ENCODE data around the gene ZFPM1.

ZFPM1 gene

GRCh38 chr16:88535191-88535856 is 82.2 kb downstream of the ZFPM1 start:
- DNase-seq (ENCODE audit: insufficient read length, low spot score) (no peak), FAIRE-seq (peak; percentile 44)

- FAIRE-seq (no peak), DNase-seq (ENCODE audit: insufficient read length, low spot score) (no peak)
These were observed 82.8 kb downstream of the ZFPM1 start for GRCh38 chr16:88535857-88536222.

GRCh38 chr16:88536510-88536909 is 83.4 kb downstream of the ZFPM1 start:
- DNase-seq (ENCODE audit: insufficient read length, low spot score): no peak
- no peak for FAIRE-seq

DNA sequence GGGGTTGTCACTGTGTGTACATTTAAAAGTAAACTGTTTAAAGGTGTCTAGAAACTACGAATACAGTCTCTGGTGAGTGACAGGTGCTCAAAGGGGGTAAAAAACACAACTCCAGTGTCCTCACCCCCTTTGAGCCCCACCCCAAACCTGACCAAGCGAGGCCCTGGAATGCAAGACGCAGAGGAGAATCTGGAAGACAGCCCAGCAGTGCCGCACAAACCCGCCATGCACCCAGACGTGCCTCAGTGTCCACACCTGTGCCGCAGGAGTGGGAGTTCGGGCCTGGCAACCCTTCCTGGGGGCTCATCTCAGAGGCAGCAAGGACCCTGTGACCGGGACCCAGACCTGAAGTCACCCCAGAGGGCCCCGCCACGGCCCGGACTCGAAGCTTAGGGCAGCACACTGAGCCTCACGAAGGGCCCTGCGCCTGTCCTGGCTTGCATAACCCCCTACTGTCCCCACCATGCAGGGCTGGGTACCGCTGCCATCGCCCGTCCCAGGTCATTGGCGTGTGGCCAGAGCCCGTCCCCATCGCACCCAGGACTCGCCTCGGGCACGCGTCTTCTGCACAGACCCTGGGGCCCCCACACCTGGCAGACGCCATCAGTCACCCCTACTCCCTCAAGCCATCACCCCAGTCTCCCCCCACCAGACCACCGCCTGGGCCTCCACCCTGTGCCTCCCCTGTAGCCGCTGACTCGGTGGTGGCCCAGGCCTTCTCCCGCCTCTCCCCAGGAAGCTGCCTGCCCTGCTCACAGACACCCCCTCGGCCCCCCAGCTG is 84.1 kb downstream of the ZFPM1 start:
- DNase-seq (ENCODE audit: insufficient read length, low spot score) (no peak), FAIRE-seq (no peak)

DNA sequence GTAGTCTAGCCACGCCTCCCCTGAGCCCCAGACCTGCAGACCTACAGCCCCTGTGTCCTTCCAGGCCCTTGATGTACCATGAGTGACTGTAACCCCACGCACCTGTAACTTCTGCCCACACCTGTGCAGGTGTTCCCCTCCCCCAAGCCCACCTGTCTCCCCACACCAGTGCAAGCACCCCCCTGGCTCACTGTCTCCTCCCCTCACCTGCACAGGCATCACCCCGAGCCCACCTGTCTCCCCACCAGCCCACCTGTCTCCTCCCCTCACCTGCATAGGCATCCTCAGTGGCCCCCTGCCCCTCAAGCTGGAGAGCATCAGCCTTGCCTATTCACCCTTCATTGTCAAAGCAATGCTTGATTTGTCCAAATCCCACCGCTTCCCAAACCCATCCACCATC is 84.8 kb downstream of the ZFPM1 start:
- DNase-seq (ENCODE audit: insufficient read length, low spot score): no peak
- no peak for FAIRE-seq

DNA sequence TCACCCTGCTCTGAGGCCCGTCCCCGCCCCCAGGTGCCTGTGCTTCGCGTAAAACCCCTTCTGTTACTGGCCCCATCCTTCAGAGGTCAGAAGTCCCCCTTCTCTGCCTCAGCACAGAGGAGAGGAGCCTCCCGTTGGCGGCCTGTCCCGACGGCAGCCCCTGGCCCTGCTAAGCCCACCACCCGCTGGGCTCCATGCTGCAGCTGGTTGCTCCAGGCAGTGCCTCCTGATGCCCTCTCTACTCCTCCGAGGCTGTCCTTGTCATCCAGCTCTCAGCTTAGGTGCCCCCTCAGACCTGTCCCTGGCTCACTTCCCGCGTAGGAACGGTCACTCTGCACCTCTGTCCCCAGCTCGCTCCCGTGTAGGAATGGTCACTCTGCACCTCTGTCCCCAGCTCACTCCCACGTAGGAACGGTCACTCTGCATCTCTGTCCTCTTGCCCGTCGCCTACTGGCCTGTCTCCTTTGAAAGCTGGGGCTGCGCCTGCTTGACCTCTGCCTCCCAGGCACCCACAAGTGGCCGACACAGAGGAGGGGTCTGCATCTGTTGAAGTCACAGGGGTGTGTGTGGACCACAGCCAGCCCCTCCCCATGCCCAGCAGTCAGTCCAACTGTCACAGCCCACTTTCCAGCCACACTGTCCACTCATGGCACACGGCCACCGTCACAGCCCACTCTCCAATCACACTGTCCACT is 85.4 kb downstream of the ZFPM1 start:
- no peak for DNase-seq (ENCODE audit: insufficient read length, low spot score)
- FAIRE-seq: peak; percentile 28

DNA sequence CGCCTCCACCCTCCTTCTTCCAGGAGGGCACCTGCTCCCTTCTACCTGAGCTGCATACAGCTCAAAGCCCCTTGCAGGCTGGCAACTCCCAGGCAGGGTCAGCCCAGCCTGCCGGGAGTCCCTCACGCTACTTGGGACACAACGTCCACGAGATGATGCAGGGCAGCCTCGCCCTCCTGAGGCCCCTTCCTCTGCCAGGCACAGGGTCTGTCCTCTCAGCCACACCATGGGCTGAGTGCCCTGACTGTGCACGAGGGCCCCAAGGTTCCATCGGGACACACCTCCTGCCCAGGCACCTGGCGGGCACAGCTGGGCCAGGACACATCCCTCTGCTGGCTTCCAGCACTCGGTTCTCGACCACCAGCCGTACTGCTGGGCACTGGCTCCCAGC is 86.2 kb downstream of the ZFPM1 start:
- DNase-seq (ENCODE audit: insufficient read length, low spot score) (no peak), FAIRE-seq (no peak)

- DNase-seq (ENCODE audit: insufficient read length, low spot score): no peak
These were observed 86.7 kb downstream of the ZFPM1 start for GRCh38 chr16:88539652-88540345.

DNA sequence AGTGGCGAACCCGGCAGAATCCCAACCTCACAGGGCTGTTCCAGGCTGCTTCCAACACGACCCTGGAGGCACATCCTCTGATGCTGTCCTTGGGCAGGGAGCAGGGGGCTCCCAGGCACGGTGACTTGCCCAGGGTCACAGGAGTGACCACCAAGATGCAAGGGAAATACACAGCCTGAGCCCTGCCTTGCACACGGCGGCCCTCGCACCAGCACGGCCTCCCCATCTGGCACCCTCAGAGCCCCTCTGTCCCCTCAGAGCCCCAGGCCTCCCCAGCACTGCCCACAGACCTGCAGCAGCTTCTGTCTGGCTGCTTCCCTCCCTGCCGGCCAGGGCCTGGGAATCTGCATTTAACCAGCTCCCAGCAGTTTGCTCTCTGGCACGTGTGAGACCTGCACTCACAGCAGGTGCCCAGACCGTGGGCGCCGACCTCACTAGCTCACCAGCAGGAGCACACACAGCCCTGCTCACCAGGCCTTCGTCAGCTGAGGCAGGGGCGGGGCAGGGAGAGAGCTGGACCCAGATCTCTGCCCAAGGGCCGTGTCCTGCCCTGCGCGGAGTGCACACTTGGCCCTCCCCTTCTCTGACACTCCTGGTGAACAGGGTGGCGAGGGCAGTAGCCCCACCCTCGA is 87.4 kb downstream of the ZFPM1 start:
- FAIRE-seq (no peak), DNase-seq (ENCODE audit: insufficient read length, low spot score) (no peak)

More at GRCh38 chr16:88539652-88540345, 86.7 kb downstream of the ZFPM1 start:
- FAIRE-seq: no peak

DNA sequence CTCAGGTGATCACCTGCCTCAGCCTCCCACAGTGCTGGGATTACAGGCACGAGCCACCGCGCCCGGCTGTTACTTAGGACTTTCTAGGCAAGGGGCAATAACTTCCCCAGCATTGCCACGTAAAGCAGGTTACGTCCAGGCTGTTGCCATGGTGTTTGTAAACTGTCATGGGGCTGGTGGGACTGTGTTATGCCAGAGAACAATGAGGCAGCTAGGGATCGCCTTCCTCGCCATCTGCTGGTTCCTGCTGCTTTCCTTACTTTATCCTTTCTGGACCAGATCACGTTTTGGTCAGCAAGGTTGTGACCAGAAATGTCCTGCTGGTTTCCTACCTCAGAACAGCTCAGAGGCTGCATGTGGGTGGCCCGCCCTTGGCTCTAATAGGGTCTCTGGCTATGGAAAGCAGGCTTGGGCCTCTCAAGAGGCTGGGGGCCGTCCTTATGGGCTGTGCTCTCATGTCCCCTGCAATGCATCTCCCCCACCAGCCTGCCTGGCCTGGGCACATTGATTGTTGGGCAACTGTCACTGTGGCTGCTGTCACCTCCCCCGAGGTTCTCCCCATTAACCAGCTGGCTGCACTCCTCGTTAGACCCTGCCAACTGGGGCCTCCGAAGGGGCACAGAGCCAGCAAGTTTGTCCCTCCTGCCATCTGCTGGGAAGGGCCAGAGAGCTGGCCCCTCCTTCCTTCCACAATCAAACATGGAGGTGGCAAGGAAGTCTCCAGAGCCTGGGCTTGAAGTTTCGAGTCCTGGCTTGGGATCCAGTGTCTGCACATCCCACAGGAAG is 88.9 kb downstream of the ZFPM1 start:
- DNase-seq (ENCODE audit: insufficient read length, low spot score): no peak
- FAIRE-seq: no peak

DNA sequence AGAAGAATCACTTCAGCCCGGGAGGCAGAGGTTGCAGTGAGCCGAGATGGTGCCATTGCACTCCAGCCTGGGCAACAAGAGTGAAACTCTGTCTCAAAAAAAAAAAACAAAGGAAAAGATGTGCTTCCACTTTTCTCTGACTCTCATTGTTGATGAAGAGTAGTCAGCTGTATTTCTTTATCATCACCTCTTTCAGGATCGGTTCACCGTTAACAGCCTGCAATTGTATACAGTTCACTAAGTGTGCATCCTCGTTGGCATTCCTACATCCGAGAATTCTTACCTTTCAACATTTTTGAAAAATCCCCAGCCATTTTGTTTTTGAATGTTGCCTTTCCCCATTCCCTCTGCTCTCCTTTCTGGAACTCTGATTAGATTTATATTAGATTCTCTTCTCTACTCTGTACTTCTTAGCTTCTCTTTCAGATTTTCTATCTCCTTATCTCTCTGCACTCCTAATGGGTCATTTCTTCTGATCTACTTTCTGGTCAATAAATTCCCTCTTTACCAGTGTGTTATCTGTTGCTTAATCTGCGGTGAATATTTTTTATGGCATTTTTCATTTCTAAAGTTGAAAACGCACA is 90.2 kb downstream of the ZFPM1 start:
- FAIRE-seq: no peak

DNA sequence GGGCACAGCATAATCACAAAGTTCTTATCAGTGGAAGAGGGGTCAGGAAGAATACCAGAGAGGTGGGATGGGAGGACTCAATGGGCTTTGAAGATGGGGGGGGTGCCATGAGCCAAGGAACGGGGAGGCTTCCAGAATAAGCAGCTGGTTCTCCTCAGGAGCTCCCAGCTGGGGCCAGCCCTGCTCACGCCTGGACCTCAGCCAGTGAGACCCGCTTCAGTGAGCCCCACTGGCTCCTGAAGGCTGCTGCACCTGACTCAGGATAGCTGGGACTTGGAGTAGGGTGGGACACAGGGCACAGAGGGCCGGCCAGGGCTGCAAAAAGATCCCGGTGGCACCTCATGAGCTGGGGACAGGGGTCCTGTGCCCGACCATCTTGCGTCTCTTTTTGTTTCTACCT is 92.7 kb downstream of the ZFPM1 start:
- FAIRE-seq: no peak
- no peak for DNase-seq (ENCODE audit: insufficient read length, low spot score)

More for the DNA sequence above, 90.2 kb downstream of the ZFPM1 start:
- DNase-seq (ENCODE audit: insufficient read length, low spot score): no peak

DNA sequence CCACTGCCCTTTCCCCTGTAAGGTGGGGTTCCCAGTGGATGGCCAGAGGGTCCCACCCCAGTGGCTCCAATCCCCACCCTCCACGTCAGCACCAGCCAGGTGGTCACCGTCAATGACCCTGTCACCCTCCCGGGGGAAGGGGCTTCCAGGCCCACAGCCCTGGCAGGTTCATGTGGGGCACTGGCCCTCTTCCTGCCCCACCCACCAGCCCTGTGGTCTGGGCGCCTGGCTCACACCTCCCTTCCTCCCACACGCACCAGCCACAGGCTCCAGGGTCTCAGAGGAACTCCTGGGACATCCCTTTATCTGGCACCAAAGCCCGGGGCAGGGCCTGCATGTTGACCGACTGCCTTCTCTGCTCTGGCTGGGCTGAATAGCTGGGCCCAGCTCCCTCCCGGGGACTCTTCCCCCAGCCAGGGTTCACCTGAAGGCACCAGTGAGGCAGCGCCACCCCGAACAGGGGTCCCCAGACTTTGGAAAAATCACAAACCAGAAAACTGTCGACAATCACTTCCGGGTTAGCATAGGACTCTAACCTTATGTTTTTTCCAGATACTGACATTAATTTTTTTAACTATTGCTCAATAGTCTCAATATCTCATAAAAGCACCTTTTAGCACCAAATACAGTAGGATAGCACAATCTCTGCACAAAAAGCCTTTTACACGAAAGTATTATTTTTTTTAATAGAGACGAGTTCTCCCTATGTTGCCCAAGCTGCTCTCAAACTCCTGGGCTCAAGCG is 95.2 kb downstream of the ZFPM1 start:
- DNase-seq (ENCODE audit: insufficient read length, low spot score): no peak

GRCh38 chr16:88548985-88549384 is 95.9 kb downstream of the ZFPM1 start:
- FAIRE-seq: no peak
- DNase-seq (ENCODE audit: insufficient read length, low spot score): no peak

More for the DNA sequence above, 95.2 kb downstream of the ZFPM1 start:
- no peak for FAIRE-seq

DNA sequence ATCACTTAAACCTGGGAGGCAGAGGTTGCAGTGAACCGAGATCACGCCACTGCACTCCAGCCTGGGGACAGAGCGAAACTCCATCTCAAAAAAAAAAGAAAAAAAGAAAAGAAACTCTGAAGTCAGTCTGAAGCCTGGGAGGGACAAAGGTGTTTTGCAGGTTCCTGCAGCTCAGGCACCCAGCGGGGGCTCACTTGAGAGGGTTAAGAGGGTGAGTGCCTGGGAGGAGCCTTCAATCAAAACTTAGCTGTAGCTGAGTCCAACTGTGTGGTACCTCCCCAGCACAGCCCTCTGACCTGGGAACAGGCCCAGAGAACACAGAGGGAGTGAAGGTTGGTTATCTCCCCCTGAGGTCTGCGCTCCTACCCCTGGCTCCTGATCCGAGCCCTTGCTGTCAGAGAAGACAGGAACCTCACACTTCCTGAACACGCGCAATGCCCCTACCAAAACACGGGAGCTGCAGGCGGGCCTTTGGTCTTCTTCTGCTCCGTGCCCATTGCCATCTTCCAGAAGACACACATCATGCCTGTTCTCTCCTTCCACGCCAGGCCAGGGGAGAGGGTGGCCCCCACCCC is 96.7 kb downstream of the ZFPM1 start:
- no peak for FAIRE-seq
- DNase-seq (ENCODE audit: insufficient read length, low spot score): no peak

DNA sequence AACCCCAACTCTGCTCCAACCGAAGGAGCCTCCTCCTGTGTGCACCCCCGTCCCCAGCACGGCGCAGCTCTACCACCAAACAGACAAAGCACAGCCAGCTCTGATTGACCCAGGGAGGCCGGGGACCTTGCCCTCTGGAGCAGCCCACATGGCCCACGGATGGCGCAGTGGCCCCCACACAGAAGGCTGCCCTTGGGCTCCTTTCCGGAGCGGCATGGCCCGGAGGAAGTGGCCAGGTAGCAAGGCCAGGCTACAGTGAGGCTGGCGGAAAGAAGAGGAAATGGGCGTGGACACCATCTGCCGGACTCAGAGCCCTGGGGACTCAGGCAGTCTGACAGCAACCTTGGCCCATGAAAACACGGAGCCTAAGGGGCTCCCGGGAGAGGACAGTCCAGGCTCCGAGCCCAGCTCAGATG is 97.2 kb downstream of the ZFPM1 start:
- DNase-seq (ENCODE audit: insufficient read length, low spot score) (no peak), FAIRE-seq (peak; percentile 74)

GRCh38 chr16:88552166-88552565 is 99.1 kb downstream of the ZFPM1 start:
- FAIRE-seq (no peak), DNase-seq (ENCODE audit: insufficient read length, low spot score) (no peak)

DNA sequence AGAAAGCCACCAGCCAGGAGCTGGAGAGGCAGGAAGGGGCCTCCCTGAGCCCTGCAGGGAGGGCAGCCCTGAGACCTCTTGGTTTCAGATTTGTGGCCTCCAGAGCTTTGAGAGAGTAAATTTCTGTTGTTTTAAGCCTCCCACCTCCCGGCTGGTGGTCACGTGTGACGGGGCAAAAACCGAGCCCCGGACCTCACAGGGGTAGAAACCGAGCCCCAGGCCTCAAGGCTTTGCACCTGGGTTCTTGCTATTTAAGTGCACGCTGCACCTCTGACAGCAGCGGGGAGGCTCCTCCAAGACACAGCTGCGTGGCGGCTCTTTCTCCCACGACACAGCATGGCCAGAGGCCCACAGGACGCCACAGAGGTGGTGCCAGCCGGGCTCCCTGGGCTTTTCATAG is 99.7 kb downstream of the ZFPM1 start:
- DNase-seq (ENCODE audit: insufficient read length, low spot score) (no peak), FAIRE-seq (no peak)

Data from HTR-8/SVneo (cell line).